GM21367 (cell line): ENCODE results near the gene PRR18.
"Not testable (repeated sequence)": the region's sequence is repeated elsewhere in the genome, so short reads cannot be mapped to it uniquely, and the experiment has no call there.

Experiments used
- ATAC-seq: cut with Tn5 transposase; IDR thresholded peaks from one replicate; pipeline ENCODE4 v1.9.1; 2021; ENCODE audit not compliant: unreplicated experiment

PRR18 gene, protein sequence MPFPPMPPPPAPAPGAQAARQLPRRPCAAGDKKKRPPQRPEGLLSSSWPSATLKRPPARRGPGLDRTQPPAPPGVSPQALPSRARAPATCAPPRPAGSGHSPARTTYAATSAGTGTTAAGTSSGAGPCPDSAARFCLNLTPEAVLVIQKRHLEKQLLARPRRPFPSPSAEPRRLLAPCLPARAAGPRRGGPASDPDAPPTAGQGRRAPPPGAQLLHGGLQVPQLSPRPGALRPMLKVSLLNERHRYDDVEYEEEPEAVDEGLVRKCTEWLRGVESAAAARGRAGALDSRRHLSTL

DNA sequence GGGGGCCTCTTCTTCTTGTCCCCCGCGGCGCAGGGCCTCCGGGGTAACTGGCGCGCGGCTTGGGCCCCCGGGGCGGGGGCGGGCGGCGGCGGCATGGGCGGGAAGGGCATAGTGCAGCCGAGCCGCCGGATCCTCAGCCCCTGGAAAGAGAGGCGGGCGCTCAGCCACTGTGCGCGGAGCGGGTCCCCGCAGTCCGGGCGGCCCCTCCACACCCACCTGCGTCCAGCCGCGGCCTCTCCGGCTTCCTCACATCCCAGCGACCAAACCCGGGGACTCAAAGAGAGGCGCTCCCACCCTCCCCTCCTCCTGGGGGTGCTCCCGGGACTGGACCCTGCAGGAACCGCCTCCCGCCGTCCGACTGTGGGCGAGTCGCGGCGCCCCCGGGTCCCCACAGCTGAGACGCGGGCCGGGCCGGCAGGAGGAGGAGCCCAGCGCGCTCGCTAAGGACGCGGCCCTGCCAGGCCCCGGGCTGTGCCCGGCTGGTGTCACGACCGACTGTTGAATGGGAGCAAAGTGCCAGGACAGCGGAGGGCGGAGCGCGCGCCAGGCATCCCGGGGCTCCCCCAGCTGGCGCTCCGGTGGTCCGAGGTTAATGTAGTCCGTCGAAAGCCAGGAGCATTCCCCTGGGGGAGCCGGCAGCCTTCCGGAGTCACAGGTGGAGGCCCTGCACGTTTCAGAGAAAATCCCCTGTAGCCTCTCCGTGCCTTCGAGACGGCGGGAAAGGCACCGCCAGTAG lies at the start of gene PRR18:
Gene PRR18 (minus strand): TSS at position 360 of the 736 bp plus-strand sequence. CDS start 250 bp downstream, at position 110.
- peak; percentile 45 for ATAC-seq

DNA sequence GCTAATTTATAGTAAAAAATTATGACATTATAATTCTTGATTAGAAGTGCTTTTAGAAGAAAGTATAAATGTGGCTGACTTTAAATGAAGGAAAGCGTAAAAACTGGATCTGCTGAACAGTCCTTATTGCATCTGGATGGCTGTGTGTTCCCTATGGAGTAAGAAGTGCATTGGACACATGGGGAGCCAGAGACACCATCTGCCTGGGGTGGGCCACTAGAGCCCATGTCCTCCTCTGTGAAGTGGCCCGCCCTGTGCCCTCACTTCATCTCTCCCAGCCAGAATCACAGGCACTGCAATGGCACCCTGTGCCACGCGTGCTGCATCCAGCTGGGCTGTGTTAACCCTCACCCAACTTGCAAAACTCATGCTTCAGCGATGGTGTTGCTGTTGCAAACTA lies 47.4 kb upstream of the PRR18 start:
- no peak for ATAC-seq

DNA sequence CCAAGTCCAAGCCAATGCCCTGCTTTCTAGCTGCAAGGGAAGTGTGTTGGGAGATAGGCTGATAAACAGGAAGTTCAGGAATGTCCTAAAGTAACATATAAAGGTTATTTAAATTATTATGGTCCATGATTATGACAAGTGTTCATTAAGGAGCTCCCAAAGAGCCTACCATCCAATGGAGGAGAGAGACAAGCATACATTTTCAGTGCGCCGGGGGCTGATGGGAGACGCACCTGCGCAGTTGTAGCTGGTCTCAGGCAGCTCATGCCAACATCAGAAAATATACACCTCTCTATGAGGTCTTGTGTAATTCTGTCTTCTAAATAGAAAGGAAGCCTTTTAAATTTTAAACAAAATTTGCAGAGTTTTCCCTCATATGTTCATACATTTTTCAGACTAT lies 46.8 kb upstream of the PRR18 start:
- ATAC-seq = no peak

DNA sequence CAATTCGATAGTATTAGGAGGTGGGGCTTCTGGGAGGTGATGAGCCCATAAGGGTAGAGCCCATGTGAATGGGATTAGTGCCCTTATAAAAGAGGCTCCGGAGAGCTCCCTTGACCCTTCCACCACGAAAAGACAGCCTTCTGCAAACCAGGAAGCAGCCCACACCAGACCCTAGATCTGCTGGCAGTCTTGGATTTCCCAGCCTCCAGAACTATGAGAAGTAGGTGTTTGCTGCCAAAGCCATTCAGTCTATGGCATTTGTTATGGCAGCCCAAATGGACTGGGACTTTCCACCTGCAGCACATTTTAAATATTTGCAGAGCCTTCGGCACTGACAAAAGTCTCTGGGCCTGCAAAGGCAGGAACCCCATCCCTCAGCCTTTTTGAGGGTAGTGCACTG lies 46.0 kb upstream of the PRR18 start:
- no peak for ATAC-seq

DNA sequence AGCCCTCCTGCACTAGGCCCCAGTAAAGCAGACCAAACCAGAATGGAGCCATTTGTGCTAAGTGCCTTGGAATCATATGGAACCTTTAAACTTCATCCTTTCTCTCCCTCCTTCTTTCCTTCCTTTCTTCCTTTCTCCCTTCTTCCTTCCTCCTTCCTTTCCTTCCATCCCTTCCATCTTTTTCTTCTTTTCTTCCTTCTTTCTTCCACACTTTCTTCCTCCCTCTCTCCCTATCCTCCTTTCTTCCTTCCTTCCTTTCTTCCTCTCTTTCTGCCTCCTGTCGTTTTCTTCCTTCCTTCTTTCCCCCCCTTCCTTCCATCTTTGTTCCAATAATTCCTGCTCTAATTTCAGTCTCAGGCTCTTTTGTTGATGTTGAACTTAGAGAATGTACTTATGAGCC lies 45.3 kb upstream of the PRR18 start:
- no peak for ATAC-seq

DNA sequence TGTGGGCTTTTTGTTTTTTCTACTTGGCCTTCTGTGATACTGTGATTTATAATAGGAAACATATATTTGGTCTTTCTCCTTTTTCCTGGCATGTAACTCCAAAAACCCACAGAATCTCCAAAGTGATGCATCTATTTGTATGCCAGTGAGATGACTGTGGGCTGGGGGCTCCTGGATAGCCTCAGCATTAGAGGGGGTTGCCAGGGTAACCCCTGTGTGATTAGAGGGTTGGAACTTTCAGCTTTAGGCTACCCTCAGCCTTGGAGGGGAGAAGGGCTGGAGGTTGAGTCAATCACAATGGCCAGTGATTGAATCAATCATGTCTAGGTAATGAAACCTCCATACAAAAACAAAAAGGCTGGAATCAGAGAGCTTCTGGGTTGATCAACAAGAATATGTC lies 44.7 kb upstream of the PRR18 start:
- ATAC-seq = no peak

DNA sequence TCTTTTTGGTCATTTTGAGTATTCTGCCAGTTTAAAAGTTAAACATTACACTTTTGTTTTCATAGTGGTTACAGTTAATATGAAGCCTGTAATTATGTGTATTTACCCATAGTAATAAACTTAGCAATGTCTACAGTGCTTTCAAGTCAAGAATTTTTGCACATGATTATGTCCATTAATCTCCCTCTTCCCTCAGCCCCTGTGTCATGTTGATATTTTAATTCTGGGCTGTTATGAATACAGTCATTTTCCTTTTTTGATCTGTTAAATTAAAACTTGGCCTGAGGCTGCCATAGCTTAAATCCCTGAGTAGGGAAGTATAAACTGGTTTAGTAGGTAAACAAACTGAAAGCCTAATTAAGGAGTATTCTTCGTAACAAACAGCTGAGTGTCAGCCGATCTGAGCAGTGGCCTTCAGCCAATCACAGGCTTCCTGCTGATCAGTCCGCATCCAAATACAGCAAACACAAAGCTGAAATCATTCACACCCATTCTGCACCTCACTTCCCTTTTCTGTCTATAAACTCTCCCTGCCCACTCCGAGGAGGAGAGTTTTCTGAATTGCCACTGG lies 43.6 kb upstream of the PRR18 start:
- ATAC-seq = peak; percentile 97

DNA sequence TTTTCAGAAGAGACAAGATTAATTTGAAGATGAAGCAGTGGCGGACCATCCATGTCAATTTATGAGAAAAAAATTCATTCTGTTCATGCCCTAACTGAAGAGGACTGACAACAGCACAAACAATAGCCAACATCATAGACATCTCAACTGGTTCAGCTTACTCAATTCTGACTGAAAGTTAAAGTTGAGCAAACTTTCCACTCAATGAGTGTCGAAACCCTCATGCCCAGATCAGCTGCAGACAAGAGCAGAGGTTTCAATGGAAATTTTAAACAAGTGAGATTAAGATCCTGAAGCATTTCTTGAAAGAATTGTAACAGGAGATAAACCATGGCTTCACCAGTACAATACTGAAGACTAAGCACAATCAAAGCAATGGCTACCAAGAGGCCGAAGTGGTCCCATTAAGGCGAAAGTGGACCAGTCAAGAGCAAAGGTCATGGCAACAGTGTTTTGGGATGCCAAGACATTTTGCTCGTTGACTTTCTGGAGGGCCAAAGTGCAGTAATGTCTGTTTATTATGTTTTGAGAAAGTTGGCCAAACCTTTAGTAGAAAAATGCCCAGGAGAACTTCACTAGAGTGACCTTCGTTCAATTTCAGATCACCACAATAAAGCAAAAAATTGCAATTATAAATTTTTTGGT lies 40.2 kb upstream of the PRR18 start:
- no peak for ATAC-seq

DNA sequence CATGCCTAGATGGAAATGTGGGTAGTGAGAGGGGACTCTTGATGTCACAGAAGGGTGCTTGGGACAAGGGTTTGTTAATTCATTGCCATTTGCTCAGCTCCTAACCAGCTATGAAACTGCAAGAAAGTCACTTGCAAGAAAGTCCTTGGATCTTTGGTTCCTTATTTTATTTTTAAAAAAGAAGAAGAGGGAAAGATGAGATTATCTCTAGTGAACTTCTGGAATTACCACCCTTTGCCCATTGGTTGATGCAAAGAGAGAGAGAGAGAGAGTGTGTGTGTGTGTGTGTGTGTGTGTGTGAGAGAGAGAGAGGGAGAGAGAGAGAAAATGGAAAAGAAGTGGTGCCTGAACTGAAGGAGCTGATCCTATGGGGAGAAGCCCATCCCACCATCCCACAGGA lies 38.8 kb upstream of the PRR18 start:
- no peak for ATAC-seq

DNA sequence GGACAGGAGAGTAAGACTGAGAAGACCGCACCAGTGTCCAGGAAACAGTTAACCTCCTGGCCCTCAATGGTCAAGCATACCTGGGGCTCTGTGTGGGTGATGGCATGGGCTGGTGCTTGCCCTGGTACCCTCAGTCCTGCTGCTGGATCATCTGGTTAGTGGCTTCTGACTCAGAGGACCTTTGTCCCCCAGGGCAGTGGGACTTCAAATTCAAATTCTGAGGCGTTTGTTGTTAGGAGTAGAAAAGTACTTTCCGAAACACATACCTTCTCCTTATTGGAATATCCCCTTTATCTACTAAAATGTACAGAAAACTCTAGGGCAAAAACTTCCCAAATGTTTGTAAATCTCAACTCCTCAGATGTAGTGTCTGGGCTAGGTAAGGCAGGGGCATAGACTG lies 38.3 kb upstream of the PRR18 start:
- ATAC-seq = no peak

DNA sequence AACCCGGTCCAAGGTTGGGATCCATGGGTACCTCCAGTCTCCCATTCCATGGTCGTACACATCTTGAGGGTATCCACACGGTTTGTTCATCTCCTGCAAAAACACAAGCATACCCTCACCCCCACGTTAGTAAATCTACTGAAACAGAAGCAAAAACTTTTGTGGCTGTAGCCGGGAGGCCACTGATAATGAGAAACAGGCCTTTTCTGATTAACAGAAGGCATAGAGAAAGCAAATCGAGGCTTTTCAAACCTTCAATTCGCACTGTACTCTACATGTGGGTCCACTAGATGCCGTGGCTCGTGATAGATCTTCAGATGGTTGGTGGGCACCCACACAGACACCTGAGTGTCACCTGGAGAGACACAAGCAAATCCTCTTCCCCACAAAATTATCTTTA lies 37.5 kb upstream of the PRR18 start:
- not testable (repeated sequence) for ATAC-seq

DNA sequence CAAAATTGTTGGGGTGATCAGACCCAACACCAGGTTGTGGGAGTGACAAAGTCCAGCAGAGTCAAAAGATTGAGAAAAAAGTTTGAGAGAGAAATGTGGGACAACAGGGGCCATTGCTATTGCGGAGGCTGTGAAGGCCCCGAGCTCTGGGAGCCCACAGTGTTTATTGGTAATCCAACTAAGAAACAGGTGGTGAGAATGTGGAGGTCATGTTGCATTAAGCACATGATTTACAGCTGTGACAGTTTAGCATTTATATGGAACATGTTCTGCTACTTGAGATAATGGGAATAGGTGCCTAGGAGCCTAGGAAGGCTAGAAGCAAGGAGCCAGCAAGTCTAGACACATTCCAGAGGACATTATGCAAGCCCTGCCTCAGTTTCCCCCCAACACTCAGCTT lies 36.7 kb upstream of the PRR18 start:
- not testable (repeated sequence) for ATAC-seq

DNA sequence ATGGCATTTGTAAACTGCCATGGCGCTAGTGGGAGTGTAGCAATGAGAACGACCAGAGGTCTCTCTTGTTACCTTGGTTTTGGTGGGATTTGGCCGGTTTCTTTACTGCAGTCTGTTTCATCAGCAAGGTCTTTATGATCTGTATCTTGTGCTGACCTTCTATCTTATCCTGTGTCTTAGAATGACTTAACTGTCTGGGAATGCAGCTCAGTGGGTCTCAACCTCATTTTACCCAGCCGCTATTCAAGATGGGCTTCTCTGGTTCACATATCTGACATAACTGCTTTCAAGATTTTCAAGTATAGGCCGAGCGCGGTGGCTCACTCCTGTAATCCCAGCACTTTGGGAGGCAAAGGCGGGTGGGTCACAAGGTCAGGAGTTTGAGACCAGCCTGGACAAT lies 36.0 kb upstream of the PRR18 start:
- no peak for ATAC-seq

DNA sequence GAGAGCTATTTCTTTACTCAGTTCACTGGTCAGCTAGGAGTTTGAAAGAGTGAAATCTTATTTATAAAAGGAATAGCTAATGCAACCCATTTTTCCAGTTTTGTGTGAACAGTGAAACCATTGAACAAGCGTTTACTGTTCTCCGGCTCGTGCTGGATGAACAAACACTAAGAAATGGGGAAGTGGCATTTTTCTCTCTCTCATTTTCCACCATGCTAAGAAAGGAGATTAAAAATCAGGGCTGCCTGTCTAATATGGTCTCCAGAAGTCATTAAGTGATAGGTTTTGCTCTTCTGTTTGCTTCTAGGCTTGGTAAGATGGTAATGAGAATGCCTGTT lies 34.9 kb upstream of the PRR18 start:
- ATAC-seq = no peak

DNA sequence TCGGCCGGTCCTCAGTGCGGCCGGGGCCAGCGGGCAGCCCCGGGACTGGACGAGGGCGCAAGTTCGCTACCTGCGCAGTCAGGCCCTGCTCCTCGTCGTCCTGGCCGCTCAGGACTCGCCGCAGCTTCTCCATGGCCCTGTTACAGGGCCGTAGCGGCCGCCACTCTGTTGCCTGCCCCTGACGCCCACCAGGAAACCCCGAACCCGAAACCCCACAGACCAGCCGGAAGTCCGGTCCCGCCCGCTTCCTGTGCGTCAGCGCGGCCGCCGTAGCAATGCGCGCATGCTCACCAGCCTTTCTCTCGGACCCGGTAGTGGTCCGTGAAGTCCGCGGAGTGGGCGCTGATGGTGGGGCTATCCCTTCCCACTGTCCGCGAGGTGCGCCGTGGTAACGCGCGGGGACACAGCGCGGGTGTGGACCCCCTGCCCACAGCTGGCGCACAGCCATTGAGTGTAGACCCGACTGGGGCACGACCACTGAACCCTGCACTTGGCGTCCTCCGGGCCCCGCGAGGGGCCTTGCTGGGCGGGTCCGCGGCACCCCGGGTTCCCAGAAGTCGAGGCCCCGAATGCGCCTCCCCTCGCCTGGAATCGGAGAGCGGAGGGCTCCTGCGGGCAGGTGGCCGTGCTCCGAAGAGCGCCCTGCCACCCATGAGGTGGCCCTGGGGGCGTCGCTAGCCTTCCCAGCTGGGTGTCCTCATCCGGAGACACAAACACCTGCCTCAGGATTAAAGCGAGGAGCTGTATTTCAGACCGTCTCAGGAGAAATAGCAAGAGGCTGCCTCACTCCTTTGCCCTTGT lies 34.4 kb upstream of the PRR18 start, which contains the start of gene SFT2D1:
Gene SFT2D1 (minus strand): TSS at position 197 of the 801 bp plus-strand sequence. CDS start 64 bp downstream, at position 133.
- ATAC-seq = peak; percentile 92

DNA sequence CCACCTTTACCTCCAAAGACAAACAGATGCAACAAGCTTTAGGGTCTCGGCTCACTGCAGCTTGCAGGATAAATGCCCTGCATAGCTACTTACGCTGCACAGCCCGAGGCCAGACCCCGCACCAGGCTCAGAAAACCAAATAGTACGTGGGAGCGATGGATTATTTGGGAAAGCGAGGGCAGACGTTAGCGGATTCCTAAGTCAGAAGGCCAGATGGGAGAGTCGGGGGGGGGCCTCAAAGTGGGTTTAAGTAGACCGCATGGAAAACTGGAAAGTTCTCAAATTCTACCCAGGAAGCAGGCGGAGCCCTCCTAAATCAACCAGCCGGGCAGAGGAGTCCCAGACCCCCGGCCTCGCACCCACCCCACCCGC lies 33.8 kb upstream of the PRR18 start:
- ATAC-seq = no peak

DNA sequence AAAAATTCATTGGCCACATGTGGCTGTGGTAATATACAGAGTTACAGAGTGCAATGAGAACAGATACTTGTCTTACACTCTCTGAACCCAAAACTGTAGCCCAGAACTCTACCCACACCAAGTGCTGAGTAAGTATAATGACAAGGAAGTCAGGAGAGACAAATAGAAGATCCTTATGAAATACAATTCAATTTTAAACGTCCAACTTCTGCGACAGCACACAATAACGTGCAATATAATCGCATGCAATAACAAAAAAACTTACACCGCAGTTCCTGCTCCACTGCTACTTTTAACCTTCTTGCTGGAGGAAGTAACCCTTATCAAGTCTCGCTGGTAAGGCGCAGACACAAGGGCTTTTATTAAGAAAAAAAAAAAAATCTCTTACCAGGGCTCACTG lies 33.3 kb upstream of the PRR18 start:
- no peak for ATAC-seq

DNA sequence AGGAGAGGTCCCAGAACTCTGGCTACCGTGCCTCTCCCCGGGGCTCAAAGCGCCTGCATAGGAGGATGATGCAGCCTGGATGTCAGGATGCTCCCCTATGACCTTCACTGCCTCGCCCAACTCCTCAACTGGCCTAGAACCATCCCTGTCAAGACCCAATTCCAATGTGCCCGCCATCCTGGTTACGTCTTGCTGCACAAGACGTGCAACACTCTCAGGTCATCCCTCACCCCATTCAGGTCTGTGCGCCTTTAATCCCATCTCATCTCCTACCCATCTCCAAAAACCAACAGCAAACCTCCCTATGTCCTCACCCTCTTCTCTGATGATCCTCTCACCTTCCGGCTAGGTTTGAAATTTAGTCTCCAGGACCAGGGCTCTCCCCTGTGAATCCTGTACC lies 30.7 kb upstream of the PRR18 start:
- ATAC-seq = no peak

DNA sequence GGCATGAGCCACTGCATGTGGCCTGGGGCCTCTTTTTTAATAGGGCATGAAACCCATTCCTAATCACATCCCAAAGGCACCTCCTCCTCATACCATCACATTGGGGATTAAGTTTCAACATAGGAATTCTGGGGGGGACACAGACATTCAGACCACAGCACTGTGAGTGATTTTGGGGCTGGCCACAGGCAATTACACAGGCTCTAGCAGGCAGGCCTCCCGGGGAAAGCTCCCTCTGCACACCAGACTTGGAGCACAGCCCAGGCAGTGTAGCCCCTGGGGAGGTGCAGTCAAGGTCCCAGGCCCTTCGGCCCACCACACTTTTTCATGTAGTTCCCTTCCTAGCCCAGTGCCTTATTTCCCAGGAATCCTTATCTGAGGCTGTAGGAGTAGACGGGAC lies 28.7 kb upstream of the PRR18 start:
- no peak for ATAC-seq

DNA sequence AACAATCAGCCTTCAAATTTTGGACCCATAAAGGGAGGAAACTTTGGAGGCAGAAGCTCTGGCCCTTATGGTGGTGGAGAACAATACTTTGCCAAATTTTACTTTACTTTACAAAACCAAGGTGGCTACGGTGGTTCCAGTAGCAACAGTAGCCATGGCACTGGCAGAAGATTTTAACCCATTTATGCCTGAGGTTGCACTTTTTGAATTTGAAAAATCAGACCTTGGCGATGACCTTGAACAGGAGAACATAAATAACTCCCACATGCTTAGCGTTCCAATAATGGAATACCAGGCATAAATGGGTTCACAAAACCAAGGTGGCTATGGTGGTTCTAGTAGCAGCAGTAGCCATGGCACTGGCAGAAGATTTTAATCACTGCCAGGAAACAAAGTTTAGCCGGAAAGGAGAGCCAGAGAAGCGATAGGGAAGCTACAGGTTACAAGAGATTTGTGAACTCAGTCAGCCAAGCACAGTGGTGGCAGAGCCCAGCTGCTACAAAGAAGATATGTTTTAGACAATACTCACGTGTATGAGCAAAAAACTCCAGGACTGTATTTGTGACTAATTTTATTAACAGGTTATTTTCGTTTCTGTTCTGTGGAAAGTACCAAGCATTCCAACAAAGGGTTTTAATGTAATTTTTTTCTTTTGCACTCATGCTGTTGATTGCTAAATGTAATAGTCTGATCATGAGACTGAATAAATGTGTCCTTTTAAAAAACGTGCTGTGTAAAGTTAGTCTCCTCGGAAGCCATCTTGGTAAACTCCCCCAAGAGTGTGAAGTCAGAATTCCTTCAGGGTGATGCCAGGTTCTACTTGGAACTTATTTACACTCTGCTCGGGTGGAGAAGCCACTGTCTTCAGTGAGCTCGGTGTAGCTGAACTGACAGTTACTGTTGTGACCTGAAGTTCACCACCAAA lies 27.4 kb upstream of the PRR18 start:
- no peak for ATAC-seq
